ENCODE data around the gene SNAPC1.

Gene SNAPC1

DNA sequence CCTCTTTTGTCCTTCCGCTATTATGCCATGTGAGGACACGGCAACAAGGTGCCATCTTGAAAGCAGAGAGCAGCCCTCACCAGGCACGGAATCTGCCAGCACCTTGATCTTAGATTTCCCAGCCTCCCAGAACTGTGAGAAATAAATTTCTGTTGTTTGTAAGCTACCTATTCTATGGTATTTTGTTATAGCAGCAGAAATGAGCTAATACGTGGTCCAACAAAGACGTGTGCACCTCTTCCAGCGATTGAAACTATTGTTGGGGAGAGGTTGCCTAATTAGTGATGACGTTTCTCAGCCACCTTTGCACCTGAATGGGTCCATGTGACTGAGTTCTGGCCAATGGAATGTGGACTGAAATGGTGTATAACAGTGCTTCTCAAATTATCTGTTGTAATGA, 2.3 kb upstream of the SNAPC1 start:
- H3K27me3 Mint-ChIP-seq = peaks cover 2% of the 10 kb centered on the region
- no peak overlapping the region for H3K4me3 Mint-ChIP-seq
- H3K4me1 Mint-ChIP-seq (ENCODE audit: low read depth) = peaks cover 34% of the 10 kb centered on the region
- H3K27ac Mint-ChIP-seq = no peak overlapping the region
- H3K36me3 Mint-ChIP-seq = no peaks in the 10 kb centered on the region
- no peaks in the 10 kb centered on the region for H3K9me3 Mint-ChIP-seq (ENCODE audit: low read depth)

- peak overlapping the region; percentile 99 for H3K4me3 Mint-ChIP-seq
Measured at GRCh38 chr14:61761557-61761956, 663 bp upstream of the SNAPC1 start.

DNA sequence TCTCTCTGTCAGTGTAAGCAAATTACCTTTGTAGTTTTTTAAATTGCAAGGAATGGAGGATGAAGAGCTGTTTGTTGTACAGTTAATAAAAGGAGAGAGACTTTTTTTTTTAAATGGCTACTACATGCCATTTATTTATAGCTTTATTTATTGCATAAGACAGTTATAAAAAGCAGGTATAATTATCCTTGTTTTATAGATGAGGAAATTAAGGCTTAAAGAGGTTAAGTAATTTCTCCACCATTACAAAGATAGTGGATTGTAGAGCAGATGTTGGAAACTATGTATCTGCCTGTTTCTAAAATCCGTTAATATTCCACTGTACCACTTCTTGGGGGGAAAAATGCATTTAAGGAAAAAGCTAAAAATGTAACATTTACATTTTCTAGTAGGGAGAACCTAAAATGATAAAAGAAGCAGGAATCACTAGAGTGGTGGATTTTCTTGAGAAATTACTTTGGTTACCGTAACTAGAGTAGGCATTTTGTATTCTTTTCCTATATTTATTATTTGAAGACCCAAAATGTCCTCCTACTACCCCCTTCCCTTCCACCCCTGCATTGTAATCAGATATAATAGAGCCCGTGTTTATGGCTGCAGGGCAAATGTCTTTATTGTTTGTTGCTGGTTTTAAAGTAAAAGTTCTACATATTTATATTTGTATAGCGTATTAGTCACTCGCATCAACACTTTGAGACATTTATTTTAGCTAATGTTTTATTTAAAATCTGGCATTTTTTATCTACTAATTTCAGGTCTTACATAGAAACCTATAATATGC, 2.3 kb downstream of the SNAPC1 start:
- Mint-ChIP-seq H3K36me3 (no peaks in the 10 kb centered on the region), H3K27me3 (no peaks in the 10 kb centered on the region), H3K4me3 (peak overlapping the region; percentile 65), H3K27ac (peak overlapping the region; percentile 16), H3K9me3 (ENCODE audit: low read depth) (no peaks in the 10 kb centered on the region), H3K4me1 (ENCODE audit: low read depth) (peaks cover 51% of the 10 kb centered on the region)

More at GRCh38 chr14:61761557-61761956, 663 bp upstream of the SNAPC1 start:
- Mint-ChIP-seq H3K27me3 (no peaks in the 10 kb centered on the region), H3K36me3 (no peaks in the 10 kb centered on the region), H3K27ac (peak overlapping the region; percentile 96), H3K9me3 (ENCODE audit: low read depth) (no peaks in the 10 kb centered on the region), H3K4me1 (ENCODE audit: low read depth) (peaks cover 49% of the 10 kb centered on the region)

DNA sequence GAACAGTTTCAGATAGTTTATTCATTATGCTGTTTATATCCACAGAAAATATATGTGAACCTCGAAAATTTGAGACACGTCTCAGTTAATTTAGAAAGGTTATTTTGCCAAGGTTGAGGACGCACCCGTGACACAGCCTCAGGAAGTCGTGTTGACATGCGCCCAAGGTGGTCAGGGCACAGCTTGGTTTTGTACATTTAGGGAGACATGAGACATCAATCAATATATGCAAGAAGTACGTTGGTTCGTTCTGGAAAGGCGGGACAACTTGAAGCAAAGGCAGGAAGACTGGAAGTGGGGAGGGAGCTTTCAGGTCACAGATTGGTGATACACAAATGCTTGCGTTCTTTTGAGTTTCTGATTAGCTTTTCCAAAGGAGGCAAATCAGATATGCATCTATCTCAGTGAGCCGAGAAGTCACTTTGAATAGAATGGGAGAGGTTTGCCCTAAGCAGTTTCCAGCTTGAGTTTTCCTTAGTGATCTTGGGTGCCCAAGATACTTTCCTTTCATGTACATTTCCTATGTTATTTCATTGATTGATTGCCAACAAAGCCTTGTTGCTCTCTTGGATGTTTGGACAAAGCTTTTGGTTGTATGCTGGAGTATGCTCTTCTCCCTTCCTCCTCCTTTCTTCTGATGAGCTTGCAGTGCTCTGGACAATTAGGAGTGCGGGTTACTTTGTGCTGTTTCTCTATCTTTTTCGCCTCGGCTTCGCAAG, 3.2 kb downstream of the SNAPC1 start:
- H3K4me1 Mint-ChIP-seq (ENCODE audit: low read depth) = peaks cover 51% of the 10 kb centered on the region
- no peaks in the 10 kb centered on the region for H3K9me3 Mint-ChIP-seq (ENCODE audit: low read depth)
- H3K4me3 Mint-ChIP-seq = peak overlapping the region; percentile 27
- H3K27ac Mint-ChIP-seq = no peak overlapping the region
- peaks cover 2% of the 10 kb centered on the region for H3K36me3 Mint-ChIP-seq
- no peaks in the 10 kb centered on the region for H3K27me3 Mint-ChIP-seq

GRCh38 chr14:61766151-61766550, 3.9 kb downstream of the SNAPC1 start:
- Mint-ChIP-seq H3K4me1 (ENCODE audit: low read depth) (peaks cover 48% of the 10 kb centered on the region), H3K9me3 (ENCODE audit: low read depth) (no peaks in the 10 kb centered on the region)

DNA sequence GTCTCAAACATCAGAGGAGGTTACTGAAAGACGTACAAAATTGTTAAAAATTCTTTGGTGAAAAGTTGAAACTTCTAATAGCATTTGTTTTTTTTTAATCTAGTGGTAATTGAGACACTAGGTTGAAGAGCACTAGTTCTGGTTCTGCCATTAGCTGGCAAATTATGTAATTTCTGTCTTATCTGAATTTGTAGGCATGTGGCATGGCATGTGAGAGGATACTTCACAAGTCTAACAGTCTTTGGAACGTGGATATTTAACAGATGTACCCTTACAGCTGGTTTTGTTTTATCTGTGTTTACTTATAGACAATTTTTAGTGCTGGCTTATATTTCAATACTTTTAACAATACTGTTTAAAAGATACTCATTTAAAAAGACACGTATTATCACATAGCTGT, 6.0 kb downstream of the SNAPC1 start:
- H3K27me3 Mint-ChIP-seq = no peaks in the 10 kb centered on the region
- H3K4me3 Mint-ChIP-seq = no peak overlapping the region
- H3K9me3 Mint-ChIP-seq (ENCODE audit: low read depth) = no peaks in the 10 kb centered on the region
- H3K36me3 Mint-ChIP-seq = peaks cover 9% of the 10 kb centered on the region
- H3K27ac Mint-ChIP-seq = no peak overlapping the region
- peaks cover 39% of the 10 kb centered on the region for H3K4me1 Mint-ChIP-seq (ENCODE audit: low read depth)

More at GRCh38 chr14:61766151-61766550, 3.9 kb downstream of the SNAPC1 start:
- Mint-ChIP-seq H3K27ac (no peak overlapping the region), H3K4me3 (peak overlapping the region; percentile 27), H3K36me3 (peaks cover 2% of the 10 kb centered on the region), H3K27me3 (no peaks in the 10 kb centered on the region)

- no peaks in the 10 kb centered on the region for H3K27me3 Mint-ChIP-seq
- H3K4me3 Mint-ChIP-seq = no peak overlapping the region
- peaks cover 22% of the 10 kb centered on the region for H3K4me1 Mint-ChIP-seq (ENCODE audit: low read depth)
- H3K9me3 Mint-ChIP-seq (ENCODE audit: low read depth) = no peaks in the 10 kb centered on the region
- peaks cover 9% of the 10 kb centered on the region for H3K36me3 Mint-ChIP-seq
- no peak overlapping the region for H3K27ac Mint-ChIP-seq
Measured at GRCh38 chr14:61769893-61770292, 7.7 kb downstream of the SNAPC1 start.

GRCh38 chr14:61774861-61775260, 12.6 kb downstream of the SNAPC1 start:
- Mint-ChIP-seq H3K4me3 (no peak overlapping the region), H3K27ac (no peak overlapping the region), H3K4me1 (ENCODE audit: low read depth) (peaks cover 23% of the 10 kb centered on the region), H3K27me3 (no peaks in the 10 kb centered on the region), H3K9me3 (ENCODE audit: low read depth) (no peaks in the 10 kb centered on the region), H3K36me3 (peaks cover 21% of the 10 kb centered on the region)

GRCh38 chr14:61780125-61780524, 17.9 kb downstream of the SNAPC1 start:
- Mint-ChIP-seq H3K9me3 (ENCODE audit: low read depth) (no peaks in the 10 kb centered on the region), H3K4me1 (ENCODE audit: low read depth) (peaks cover 36% of the 10 kb centered on the region), H3K36me3 (peaks cover 25% of the 10 kb centered on the region), H3K4me3 (peak overlapping the region; percentile 39), H3K27me3 (no peaks in the 10 kb centered on the region), H3K27ac (peak overlapping the region; percentile 86)

DNA sequence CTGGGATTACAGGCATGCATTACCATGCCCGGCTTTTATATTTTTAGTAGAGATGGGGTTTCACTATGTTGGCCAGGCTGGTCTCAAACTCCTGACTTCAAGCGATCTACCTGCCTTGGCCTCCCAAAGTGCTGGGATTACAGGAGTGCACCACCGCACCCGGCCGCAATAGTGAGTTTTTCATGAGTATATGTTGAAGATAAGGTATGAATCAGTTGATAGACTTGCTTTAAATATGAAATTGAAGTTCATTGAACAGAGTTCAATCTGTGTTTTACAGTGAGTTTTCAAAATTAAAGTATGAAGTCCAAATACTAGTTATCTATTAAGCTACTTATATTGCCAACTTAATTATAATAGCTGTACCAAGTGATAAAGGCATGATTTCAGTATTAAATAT, 35.1 kb downstream of the SNAPC1 start:
- Mint-ChIP-seq H3K4me3 (no peak overlapping the region), H3K4me1 (ENCODE audit: low read depth) (peaks cover 1% of the 10 kb centered on the region), H3K36me3 (peaks cover 6% of the 10 kb centered on the region), H3K9me3 (ENCODE audit: low read depth) (no peaks in the 10 kb centered on the region), H3K27ac (no peak overlapping the region), H3K27me3 (no peaks in the 10 kb centered on the region)

GRCh38 chr14:61802010-61802568, 39.9 kb downstream of the SNAPC1 start:
- no peak overlapping the region for H3K27ac Mint-ChIP-seq
- H3K4me1 Mint-ChIP-seq (ENCODE audit: low read depth) = no peaks in the 10 kb centered on the region
- no peaks in the 10 kb centered on the region for H3K9me3 Mint-ChIP-seq (ENCODE audit: low read depth)
- no peaks in the 10 kb centered on the region for H3K27me3 Mint-ChIP-seq
- no peak overlapping the region for H3K4me3 Mint-ChIP-seq
- H3K36me3 Mint-ChIP-seq = no peaks in the 10 kb centered on the region

DNA sequence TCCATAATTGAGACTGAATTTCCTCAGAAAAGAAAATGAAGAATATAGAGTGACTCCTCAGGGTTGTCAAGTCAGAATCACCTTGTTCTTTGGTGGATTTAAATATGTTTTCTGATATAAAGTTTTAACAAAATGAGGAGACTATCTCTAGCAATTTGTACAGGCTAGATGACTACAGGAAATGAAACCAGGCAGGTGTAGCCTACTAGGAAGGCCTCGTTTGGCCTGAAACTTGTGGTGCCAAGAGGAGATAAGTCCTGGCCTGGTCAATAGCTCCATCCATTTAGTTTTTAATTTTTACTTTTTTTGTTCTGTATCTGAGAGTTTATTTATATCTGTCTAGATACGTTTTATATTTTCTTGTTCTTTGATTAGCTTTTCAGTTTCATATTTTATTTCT, 41.5 kb downstream of the SNAPC1 start:
- H3K36me3 Mint-ChIP-seq = no peaks in the 10 kb centered on the region
- H3K27ac Mint-ChIP-seq = no peak overlapping the region
- H3K9me3 Mint-ChIP-seq (ENCODE audit: low read depth) = no peaks in the 10 kb centered on the region
- no peaks in the 10 kb centered on the region for H3K4me1 Mint-ChIP-seq (ENCODE audit: low read depth)
- no peaks in the 10 kb centered on the region for H3K27me3 Mint-ChIP-seq
- H3K4me3 Mint-ChIP-seq = no peak overlapping the region

GRCh38 chr14:61805451-61805850, 43.2 kb downstream of the SNAPC1 start:
- Mint-ChIP-seq H3K27me3 (no peaks in the 10 kb centered on the region), H3K9me3 (ENCODE audit: low read depth) (no peaks in the 10 kb centered on the region), H3K4me3 (no peak overlapping the region)

DNA sequence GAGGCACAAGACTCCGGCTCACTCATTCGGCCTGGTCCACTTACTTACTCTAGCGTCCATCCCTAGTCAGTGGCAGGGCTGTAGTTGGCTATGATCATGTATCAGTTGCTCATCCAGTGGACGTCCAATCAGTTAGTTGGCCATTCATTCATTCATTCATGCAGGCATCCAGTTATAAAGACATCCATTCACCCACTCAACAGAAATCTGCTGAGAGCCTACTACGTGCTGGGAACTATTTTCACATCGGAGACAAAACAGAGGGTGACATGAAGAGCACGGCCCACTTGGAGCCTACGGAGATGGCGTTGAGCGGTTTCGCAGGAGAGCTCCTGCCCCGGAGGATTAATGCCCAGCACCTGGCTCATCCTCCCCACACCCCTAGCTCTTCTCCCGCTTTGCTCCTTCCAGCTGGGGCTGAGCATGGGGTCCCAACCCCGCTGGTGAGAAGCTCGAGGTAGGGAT, 49.7 kb downstream of the SNAPC1 start:
- Mint-ChIP-seq H3K27me3 (peaks cover 18% of the 10 kb centered on the region), H3K4me1 (ENCODE audit: low read depth) (peaks cover 9% of the 10 kb centered on the region), H3K4me3 (peak overlapping the region; percentile 85), H3K9me3 (ENCODE audit: low read depth) (no peaks in the 10 kb centered on the region), H3K36me3 (peaks cover 3% of the 10 kb centered on the region), H3K27ac (no peak overlapping the region)

More at GRCh38 chr14:61805451-61805850, 43.2 kb downstream of the SNAPC1 start:
- no peaks in the 10 kb centered on the region for H3K36me3 Mint-ChIP-seq
- no peaks in the 10 kb centered on the region for H3K4me1 Mint-ChIP-seq (ENCODE audit: low read depth)
- no peak overlapping the region for H3K27ac Mint-ChIP-seq
